ENCODE measurements around the gene NABP2. TPM values are rescaled to one million over a fixed set of nuclear protein-coding genes. Genes with fewer than 3 reads are reported as not detected.

The NABP2 gene
- total and polyA plus RNA-seq, 2 of the 4 experiments (the other 2 are of a cell fraction) = 29.2 to 37.4 TPM

GRCh38 chr12:56242986-56243385 is 18.8 kb downstream of the NABP2 start:
- POLR2A ChIA-PET (ENCODE audit: unreplicated experiment) = no interaction called here
- H3K27ac ChIP-seq (ENCODE audit: insufficient read depth, low read length) = no peak overlapping the region
- H4K5ac ChIP-seq (ENCODE audit: low read depth, low read length) = no peak overlapping the region
- no peak overlapping the region for H2AFZ ChIP-seq (replicated peaks; ENCODE audit: low read length, poor library complexity)
- no peaks in the 10 kb centered on the region for H3K27me3 ChIP-seq (ENCODE audit: control insufficient read depth, insufficient read depth, low read length)
- no peak for ATAC-seq (ENCODE audit: low read depth)
- no peak overlapping the region for H2BK20ac ChIP-seq (ENCODE audit: low read depth, low read length)
- no peak overlapping the region for H4K8ac ChIP-seq (ENCODE audit: low read depth in 2 of 2, low read length in 2 of 2)
- no peak overlapping the region for H4K91ac ChIP-seq (ENCODE audit: insufficient read depth, low read depth, low read length)
- H3K36me3 ChIP-seq (ENCODE audit: control insufficient read depth, insufficient read depth, low read length) = peaks cover 78% of the 10 kb centered on the region
- H3K4ac ChIP-seq (ENCODE audit: low read depth, low read length) = no peak overlapping the region
- no peak overlapping the region for H2BK5ac ChIP-seq (ENCODE audit: low read depth, low read length, poor library complexity, severe bottlenecking)
- intact Hi-C loops (cut with micrococcal nuclease) (no loop called here), in situ Hi-C loops (cut with MboI; ENCODE audit: low sequenced_read_pairs) (no loop called here), dilution Hi-C loops (cut with HindIII; ENCODE audit: low sequenced_read_pairs, unreplicated experiment) (no loop called here)
- TF ChIP-seq CTCF (conservative IDR thresholded peaks at IDR 0.05; ENCODE audit: low read depth, low read length) (no peak), NFE2L2 (IDR thresholded peaks at IDR 0.05; ENCODE audit: low read depth, low read length) (no peak), BHLHE40 (IDR thresholded peaks at IDR 0.05; ENCODE audit: low read depth, low read length) (no peak), CHD1 (IDR thresholded peaks at IDR 0.05; ENCODE audit: low read depth, low read length) (no peak)
- no CpG with 5 or more reads among the region's 13 CpGs for WGBS, 2 experiments (ENCODE audit: extremely low coverage in 2 of 2, insufficient read length in 1 of 2)
- H3K23ac ChIP-seq (ENCODE audit: low read depth, low read length) = no peak overlapping the region
- CTCF ChIA-PET = no interaction called here
- DNase-seq = no peak
- BruUV-seq (replicated peaks) = no TSS peak
- H3K14ac ChIP-seq (replicated peaks; ENCODE audit: low read depth, low read length) = no peak overlapping the region
- no peak overlapping the region for H2AK9ac ChIP-seq (replicated peaks; ENCODE audit: low read depth, low read length, poor library complexity)
- no peak overlapping the region for H3K4me3 ChIP-seq (ENCODE audit: insufficient read depth, low read depth, low read length)
- no peak overlapping the region for H3K56ac ChIP-seq (ENCODE audit: extremely low read depth, insufficient read depth, low read length)
- no peak overlapping the region for H3K4me2 ChIP-seq (ENCODE audit: low read depth, low read length)
- no peak overlapping the region for H2AK5ac ChIP-seq (ENCODE audit: low read depth, low read length)
- no peak overlapping the region for H2BK15ac ChIP-seq (ENCODE audit: low read depth, low read length)
- H3K4me1 ChIP-seq (ENCODE audit: control insufficient read depth, insufficient read depth, low read length) = peaks cover 9% of the 10 kb centered on the region
- H3K9me1 ChIP-seq (ENCODE audit: insufficient read depth, low read length) = peaks cover 11% of the 10 kb centered on the region; the same call in 1 of the 2 replicates
- H3K79me1 ChIP-seq (ENCODE audit: low read depth in 1 of 2, low read length in 2 of 2) = peaks cover 14 to 62% of the 10 kb centered on the region in 2 experiments
- H3K9ac ChIP-seq (ENCODE audit: low read depth, low read length) = no peak overlapping the region
- peaks cover 18% of the 10 kb centered on the region for H4K20me1 ChIP-seq (ENCODE audit: insufficient read depth, low read length)
- no peak overlapping the region for H2BK120ac ChIP-seq (ENCODE audit: low read depth, low read length)
- H3K18ac ChIP-seq (ENCODE audit: low read depth, low read length) = no peak overlapping the region
- no peaks in the 10 kb centered on the region for H3K9me3 ChIP-seq (ENCODE audit: control insufficient read depth, insufficient read depth, low read length)
